HEK293T (cell line): ENCODE results near the gene FAM170B.

Experiments
- ARNT ChIP-seq: fragments of 450-650 bp; IDR thresholded peaks from 2 replicates; pipeline ENCODE4 v1.6.1; 2017; ENCODE audit warnings: mild to moderate bottlenecking
- BHLHE40 ChIP-seq: fragments of 450-650 bp; IDR thresholded peaks from 2 replicates; pipeline ENCODE4 v1.6.1; 2016; ENCODE audit warnings: mild to moderate bottlenecking, moderate library complexity, borderline replicate concordance
- ELF4 ChIP-seq: fragments of 450-650 bp; IDR thresholded peaks from 2 replicates; pipeline ENCODE4 v1.6.1; 2017; ENCODE audit warnings: antibody characterized with exemption
- FOXA1 ChIP-seq: fragments of 450-650 bp; IDR thresholded peaks from 2 replicates; pipeline ENCODE4 v1.6.1; 2016; ENCODE audit warnings: mild to moderate bottlenecking
- FOXK2 ChIP-seq: fragments of 450-650 bp; IDR thresholded peaks from 2 replicates; pipeline ENCODE4 v1.6.1; 2016; ENCODE audit warnings: mild to moderate bottlenecking
- FOXM1 ChIP-seq: fragments of 450-650 bp; IDR thresholded peaks from 2 replicates; pipeline ENCODE4 v1.6.1; 2017; ENCODE audit warnings: mild to moderate bottlenecking, borderline replicate concordance
- HDGF ChIP-seq: fragments of 450-650 bp; IDR thresholded peaks from 2 replicates; pipeline ENCODE4 v1.6.1; 2017; ENCODE audit warnings: antibody characterized with exemption, borderline replicate concordance
- NFRKB ChIP-seq: fragments of 450-650 bp; IDR thresholded peaks from 2 replicates; pipeline ENCODE4 v1.6.1; 2016; ENCODE audit warnings: mild to moderate bottlenecking, moderate library complexity
- SP1 ChIP-seq: fragments of 450-650 bp; IDR thresholded peaks from 2 replicates; pipeline ENCODE4 v1.6.1; 2017
- SUZ12 ChIP-seq: fragments of 450-650 bp; IDR thresholded peaks from 2 replicates; pipeline ENCODE4 v1.6.1; 2016; ENCODE audit warnings: mild to moderate bottlenecking
- TARDBP ChIP-seq: fragments of 450-650 bp; IDR thresholded peaks from 2 replicates; pipeline ENCODE4 v1.6.1; 2016

DNA sequence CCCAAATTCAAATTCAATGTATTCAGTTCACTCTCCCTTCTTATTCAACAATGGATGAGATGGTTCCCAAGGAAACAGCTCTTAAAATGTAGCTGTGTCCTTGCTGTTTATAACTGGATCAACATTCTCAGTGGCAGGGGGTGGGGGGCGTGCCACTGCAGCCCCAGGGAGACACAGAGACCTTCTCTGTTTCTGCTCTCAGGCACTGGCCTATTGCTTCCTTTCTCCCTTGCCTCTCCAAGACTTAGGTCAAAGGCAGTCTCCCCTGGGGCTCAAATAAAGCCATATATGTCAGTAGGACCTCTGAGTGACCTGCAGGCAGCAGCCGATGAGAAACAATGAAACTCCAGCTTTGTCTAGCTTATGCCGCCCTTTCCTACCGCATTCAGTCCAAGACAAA, 39.2 kb downstream of the FAM170B start:
- TF ChIP-seq FOXA1 (no peak), BHLHE40 (no peak), SP1 (no peak), TARDBP (no peak), FOXK2 (no peak), FOXM1 (no peak), ELF4 (no peak), ARNT (no peak), SUZ12 (no peak), NFRKB (no peak), HDGF (no peak)
